GM12878 (cell line): ENCODE measurements around the gene ERFL. TPM values are rescaled to one million over a fixed set of nuclear protein-coding genes. Genes with fewer than 3 reads are reported as not detected.

Source experiments
- ASH2L ChIP-seq: fragments of 300-600, 200-600 bp; sonication (generic); IDR thresholded peaks from 2 replicates; pipeline ENCODE4 v1.6.1; 2017; ENCODE audit warnings: low read depth, mild to moderate bottlenecking, borderline replicate concordance
- BACH1 ChIP-seq: fragments of 450-650 bp; IDR thresholded peaks from 2 replicates; pipeline ENCODE4 v1.6.1; 2017; ENCODE audit warnings: mild to moderate bottlenecking, borderline replicate concordance
- BCL11A ChIP-seq: IDR thresholded peaks from 2 replicates; pipeline ENCODE4 v1.6.1; 2011; ENCODE audit warnings: low read depth, low read length
- BCL3 ChIP-seq: IDR thresholded peaks from 2 replicates; pipeline ENCODE4 v1.6.1; 2011; ENCODE audit warnings: borderline replicate concordance, low read depth, mild to moderate bottlenecking, moderate library complexity, low read length; ENCODE audit not compliant: insufficient read depth, poor library complexity, severe bottlenecking
- BHLHE40 ChIP-seq, 2 experiments: fragments of 450-650 bp in 1 of 2; IDR thresholded peaks; 2 replicates each; pipeline ENCODE4 v1.6.1; 2011 to 2017; ENCODE audit warnings: low read depth in 2 of 2, borderline replicate concordance in 1 of 2, improper control_type of control experiment in 1 of 2, low read length in 1 of 2, mild to moderate bottlenecking in 1 of 2
- CREM ChIP-seq: IDR thresholded peaks from 2 replicates; pipeline ENCODE4 v1.6.1; 2014; ENCODE audit warnings: antibody characterized with exemption, low read depth
- CTCF ChIP-seq, 3 experiments: IDR thresholded peaks in 2 of 3; conservative IDR thresholded peaks in 1 of 3; 2 replicates each; pipeline ENCODE4 v1.5.1; 2011; ENCODE audit warnings: low read depth in 3 of 3, low read length in 3 of 3, mild to moderate bottlenecking in 3 of 3, control low read depth in 2 of 3, moderate library complexity in 2 of 3, inconsistent platforms in 1 of 3, mixed read lengths in 1 of 3; ENCODE audit not compliant: control insufficient read depth in 2 of 3, insufficient read depth in 1 of 3; ENCODE audit errors: extremely low read depth in 1 of 3
- DPF2 ChIP-seq: fragments of 450-650 bp; IDR thresholded peaks from 2 replicates; pipeline ENCODE4 v1.6.1; 2017; ENCODE audit warnings: mild to moderate bottlenecking
- ETV6 ChIP-seq, 2 experiments: fragments of 450-650 bp in 1 of 2; IDR thresholded peaks in 1 of 2; conservative IDR thresholded peaks in 1 of 2; 2 replicates each; pipeline ENCODE4 v1.6.1; 2014; ENCODE audit warnings: antibody characterized with exemption in 1 of 2, borderline replicate concordance in 1 of 2, low read depth in 1 of 2, mild to moderate bottlenecking in 1 of 2, moderate library complexity in 1 of 2
- EZH2 ChIP-seq: IDR thresholded peaks from 2 replicates; pipeline ENCODE4 v1.6.1; 2012; ENCODE audit warnings: low read depth, mild to moderate bottlenecking, control low read depth, inconsistent platforms, low read length, borderline replicate concordance; ENCODE audit not compliant: control insufficient read depth
- HDAC2 ChIP-seq: fragments of 200-600 bp; sonication (generic); IDR thresholded peaks from 2 replicates; pipeline ENCODE4 v1.6.1; 2017
- JUNB ChIP-seq: IDR thresholded peaks from 2 replicates; pipeline ENCODE4 v1.6.1; 2016; ENCODE audit warnings: antibody characterized with exemption, mild to moderate bottlenecking
- MAX ChIP-seq: IDR thresholded peaks from 2 replicates; pipeline ENCODE4 v1.6.1; 2012; ENCODE audit warnings: low read depth, low read length, improper control_type of control experiment
- MXI1 ChIP-seq: fragments of 150-350 bp; IDR thresholded peaks from 2 replicates; pipeline ENCODE4 v1.6.1; 2011; ENCODE audit warnings: low read depth, mild to moderate bottlenecking, inconsistent platforms, low read length, improper control_type of control experiment
- NFYB ChIP-seq: IDR thresholded peaks from 2 replicates; pipeline ENCODE4 v1.6.1; 2011; ENCODE audit warnings: low read depth, mild to moderate bottlenecking, low read length, improper control_type of control experiment, moderate library complexity; ENCODE audit not compliant: insufficient read depth
- POU2F2 ChIP-seq: IDR thresholded peaks from 3 replicates; pipeline ENCODE4 v1.6.1; 2011; ENCODE audit warnings: low read depth, mild to moderate bottlenecking, low read length, borderline replicate concordance
- RAD21 ChIP-seq: IDR thresholded peaks from 2 replicates; pipeline ENCODE4 v1.6.1; 2011; ENCODE audit warnings: mild to moderate bottlenecking, low read depth, low read length, moderate library complexity; ENCODE audit not compliant: insufficient read depth
- RB1 ChIP-seq: fragments of 450-650 bp; formaldehyde crosslinking; IDR thresholded peaks from 2 replicates; pipeline ENCODE4 v1.6.1; 2017; ENCODE audit warnings: mild to moderate bottlenecking, borderline replicate concordance
- RBBP5 ChIP-seq: fragments of 200-600 bp; sonication (generic); conservative IDR thresholded peaks from 2 replicates; pipeline ENCODE4 v1.6.1; 2016
- RUNX3 ChIP-seq: IDR thresholded peaks from 2 replicates; pipeline ENCODE4 v1.6.1; 2012; ENCODE audit warnings: low read length, inconsistent platforms
- SIN3A ChIP-seq: IDR thresholded peaks from 2 replicates; pipeline ENCODE4 v1.6.1; 2012; ENCODE audit warnings: low read depth, low read length, improper control_type of control experiment
- SPI1 ChIP-seq: IDR thresholded peaks from 2 replicates; pipeline ENCODE4 v1.6.1; 2011; ENCODE audit warnings: low read depth, mild to moderate bottlenecking, low read length, moderate library complexity, borderline replicate concordance; ENCODE audit not compliant: insufficient read depth
- ZNF24 ChIP-seq: fragments of 450-650 bp; IDR thresholded peaks from 2 replicates; pipeline ENCODE4 v1.6.1; 2017; ENCODE audit warnings: antibody characterized with exemption, mild to moderate bottlenecking
- ZNF384 ChIP-seq: IDR thresholded peaks from 2 replicates; pipeline ENCODE4 v1.6.1; 2012; ENCODE audit warnings: low read depth, mild to moderate bottlenecking, low read length, improper control_type of control experiment, borderline replicate concordance
- ZSCAN29 ChIP-seq: fragments of 450-650 bp; IDR thresholded peaks from 2 replicates; pipeline ENCODE4 v1.6.1; 2017; ENCODE audit warnings: mild to moderate bottlenecking, moderate library complexity
- polyA plus RNA-seq, 11 experiments: library from polyadenylated mRNA; depleted of rRNA in 4 of 11; unstranded in 6 of 11; stranded (reverse) in 5 of 11; fragments of >200 nt; fragmentation: Nextera tagmentation in 4 of 11; fragmentation: Illumina TruSeq in 1 of 11; extraction: Ambion mirVana in 4 of 11; extraction: Trizol in 1 of 11; gene quantifications; 1 replicate in 1 of 11; 2 replicates in 10 of 11; pipeline versions ENCODE4 v1.2.1 to v1.2.3, GENCODE V29; 2011 to 2016; ENCODE audit warnings: inconsistent platforms in 2 of 11, missing spikeins in 2 of 11, low read depth in 1 of 11
- total RNA-seq, 4 experiments: library from RNA; depleted of rRNA in 3 of 4; stranded (reverse); fragments of >200 nt in 3 of 4; fragmentation: Illumina TruSeq in 1 of 4; extraction: Trizol in 1 of 4; gene quantifications; 2 replicates each; pipeline versions ENCODE4 v1.2.1 to v1.2.3, GENCODE V29; 2013 to 2021
- TF ChIP-seq, protein P1 (sequence below): IDR thresholded peaks from 2 replicates; pipeline ENCODE4 v1.6.1; 2012; ENCODE audit warnings: low read length, inconsistent platforms

The ERFL gene
- total and polyA plus RNA-seq, 10 of the 15 experiments (the other 5 are each of a cell fraction or from before 2014, with no cell fraction given): 0.04 to 0.10 (median 0.05) TPM; not detected in 7

- TF ChIP-seq ETV6 (conservative IDR thresholded peaks at IDR 0.05 in 1 of 2, IDR thresholded peaks at IDR 0.05 in 1 of 2; ENCODE audit: borderline replicate concordance in 1 of 2, low read depth in 1 of 2) (peak in 1 of 2 experiments; percentile 85; a peak in 2 of 4 replicates), RB1 (peak; percentile 42; the same call in 1 of the 2 replicates), JUNB (peak; percentile 66; the same call in 1 of the 2 replicates), CTCF (IDR thresholded peaks at IDR 0.05 in 2 of 3, conservative IDR thresholded peaks at IDR 0.05 in 1 of 3; ENCODE audit: control insufficient read depth in 2 of 3, extremely low read depth in 1 of 3, insufficient read depth in 1 of 3, low read depth in 3 of 3, low read length in 3 of 3) (no peak), MXI1 (0 out of 2 replicates have a peak, but pooled peaks have one; percentile 59), RBBP5 (peak; percentile 86), RUNX3 (peak; percentile 98), ZSCAN29 (peak; percentile 55; the same call in 1 of the 2 replicates), EZH2 (peak; percentile 83; the same call in 1 of the 2 replicates), SIN3A (no peak), DPF2 (peak; percentile 98), BACH1 (peak; percentile 85), BCL3 (peak; percentile 65), BCL11A (peak; percentile 86), ZNF24 (no peak), BHLHE40 (IDR thresholded peaks at IDR 0.05; ENCODE audit: borderline replicate concordance in 1 of 2, low read depth in 2 of 2, low read length in 1 of 2) (peak; percentile 97 to 98), POU2F2 (peak; percentile 99), NFYB (no peak), HDAC2 (no peak), RAD21 (peak; percentile 6; the same call in 1 of the 2 replicates), CREM (peak; percentile 97), ZNF384 (peak; percentile 80; the same call in 1 of the 2 replicates), SPI1 (peak; percentile 80; the same call in 1 of the 2 replicates), MAX (peak; percentile 35), ASH2L (peak; percentile 99; the same call in 1 of the 2 replicates)
- TF ChIP-seq, protein P1, sequence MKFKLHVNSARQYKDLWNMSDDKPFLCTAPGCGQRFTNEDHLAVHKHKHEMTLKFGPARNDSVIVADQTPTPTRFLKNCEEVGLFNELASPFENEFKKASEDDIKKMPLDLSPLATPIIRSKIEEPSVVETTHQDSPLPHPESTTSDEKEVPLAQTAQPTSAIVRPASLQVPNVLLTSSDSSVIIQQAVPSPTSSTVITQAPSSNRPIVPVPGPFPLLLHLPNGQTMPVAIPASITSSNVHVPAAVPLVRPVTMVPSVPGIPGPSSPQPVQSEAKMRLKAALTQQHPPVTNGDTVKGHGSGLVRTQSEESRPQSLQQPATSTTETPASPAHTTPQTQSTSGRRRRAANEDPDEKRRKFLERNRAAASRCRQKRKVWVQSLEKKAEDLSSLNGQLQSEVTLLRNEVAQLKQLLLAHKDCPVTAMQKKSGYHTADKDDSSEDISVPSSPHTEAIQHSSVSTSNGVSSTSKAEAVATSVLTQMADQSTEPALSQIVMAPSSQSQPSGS: peak; percentile 89
Observed at GRCh38 chr19:41945135-41945766, 17.0 kb upstream of the ERFL start (continued).
